ENCODE measurements around the gene LDLRAD2. TPM values are rescaled to one million over a fixed set of nuclear protein-coding genes. Genes with fewer than 3 reads are reported as not detected.

The LDLRAD2 gene
- total RNA-seq, 1 experiment from 2014 or later, result not detected

GRCh38 chr1:21814981-21815582 lies 3.0 kb downstream of the LDLRAD2 start:
- H3K9ac ChIP-seq (ENCODE audit: low read length), result no peak overlapping the region
- no TSS peak for BruUV-seq (replicated peaks)
- H3K79me2 ChIP-seq (ENCODE audit: low read length), result no peaks in the 10 kb centered on the region
- CTCF ChIA-PET, result no interaction called here
- POLR2A ChIA-PET (ENCODE audit: unreplicated experiment), result no interaction called here
- no peak overlapping the region for H3K4me2 ChIP-seq (ENCODE audit: low read length)
- H3K4me3 ChIP-seq (ENCODE audit: low read length), result no peak overlapping the region
- no peak for TF ChIP-seq EZH2 (IDR thresholded peaks at IDR 0.05; ENCODE audit: low read length, unreplicated experiment)
- no peak for TF ChIP-seq EZH2phosphoT487 (IDR thresholded peaks at IDR 0.05; ENCODE audit: borderline replicate concordance, low read length)
- TF ChIP-seq, protein P1, sequence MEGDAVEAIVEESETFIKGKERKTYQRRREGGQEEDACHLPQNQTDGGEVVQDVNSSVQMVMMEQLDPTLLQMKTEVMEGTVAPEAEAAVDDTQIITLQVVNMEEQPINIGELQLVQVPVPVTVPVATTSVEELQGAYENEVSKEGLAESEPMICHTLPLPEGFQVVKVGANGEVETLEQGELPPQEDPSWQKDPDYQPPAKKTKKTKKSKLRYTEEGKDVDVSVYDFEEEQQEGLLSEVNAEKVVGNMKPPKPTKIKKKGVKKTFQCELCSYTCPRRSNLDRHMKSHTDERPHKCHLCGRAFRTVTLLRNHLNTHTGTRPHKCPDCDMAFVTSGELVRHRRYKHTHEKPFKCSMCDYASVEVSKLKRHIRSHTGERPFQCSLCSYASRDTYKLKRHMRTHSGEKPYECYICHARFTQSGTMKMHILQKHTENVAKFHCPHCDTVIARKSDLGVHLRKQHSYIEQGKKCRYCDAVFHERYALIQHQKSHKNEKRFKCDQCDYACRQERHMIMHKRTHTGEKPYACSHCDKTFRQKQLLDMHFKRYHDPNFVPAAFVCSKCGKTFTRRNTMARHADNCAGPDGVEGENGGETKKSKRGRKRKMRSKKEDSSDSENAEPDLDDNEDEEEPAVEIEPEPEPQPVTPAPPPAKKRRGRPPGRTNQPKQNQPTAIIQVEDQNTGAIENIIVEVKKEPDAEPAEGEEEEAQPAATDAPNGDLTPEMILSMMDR (conservative IDR thresholded peaks at IDR 0.05; ENCODE audit: low read depth, low read length), result no peak
- DNase-seq (no peak), ATAC-seq (no peak)
- H3K27me3 ChIP-seq (ENCODE audit: low read length), result no peaks in the 10 kb centered on the region
- H3K36me3 ChIP-seq (ENCODE audit: low read depth, low read length), result no peaks in the 10 kb centered on the region
- peaks cover 14% of the 10 kb centered on the region for H3K4me1 ChIP-seq (ENCODE audit: insufficient read depth, low read length)
- H3K27ac ChIP-seq (ENCODE audit: low read length), result no peak overlapping the region
- no peaks in the 10 kb centered on the region for H4K20me1 ChIP-seq (ENCODE audit: low read length)
- intact Hi-C loops (cut with micrococcal nuclease), result no loop called here
- no peak overlapping the region for H2AFZ ChIP-seq (ENCODE audit: low read length)
- no peaks in the 10 kb centered on the region for H3K9me2 ChIP-seq (replicated peaks; ENCODE audit: low read length)
- H3K9me3 ChIP-seq (ENCODE audit: low read length), result no peaks in the 10 kb centered on the region
- no peaks in the 10 kb centered on the region for H3F3A ChIP-seq (ENCODE audit: low read length, unreplicated experiment)

- H2AFZ ChIP-seq (ENCODE audit: low read length), result no peak overlapping the region
- H4K20me1 ChIP-seq (ENCODE audit: low read length), result no peaks in the 10 kb centered on the region
- H3K79me2 ChIP-seq (ENCODE audit: low read length), result no peaks in the 10 kb centered on the region
- no TSS peak for BruUV-seq (replicated peaks)
- no peaks in the 10 kb centered on the region for H3K27me3 ChIP-seq (ENCODE audit: low read length)
- no peak overlapping the region for H3K27ac ChIP-seq (ENCODE audit: low read length)
- H3K9me2 ChIP-seq (replicated peaks; ENCODE audit: low read length), result no peaks in the 10 kb centered on the region
- ATAC-seq, result no peak
- H3K4me3 ChIP-seq (ENCODE audit: low read length), result no peak overlapping the region
- TF ChIP-seq EZH2phosphoT487 (IDR thresholded peaks at IDR 0.05; ENCODE audit: borderline replicate concordance, low read length) (no peak), EZH2 (IDR thresholded peaks at IDR 0.05; ENCODE audit: low read length, unreplicated experiment) (no peak)
- TF ChIP-seq, protein P1 (conservative IDR thresholded peaks at IDR 0.05; ENCODE audit: low read depth, low read length), result no peak
- no peak for DNase-seq
- H3K4me2 ChIP-seq (ENCODE audit: low read length), result no peak overlapping the region
- ChIA-PET CTCF (no interaction called here), POLR2A (ENCODE audit: unreplicated experiment) (no interaction called here)
- intact Hi-C loops (cut with micrococcal nuclease), result loop anchor here (2.0 kb wide), 1 partner anchor 33 kb away; the partner anchor contains the start of gene USP48
- peaks cover 14% of the 10 kb centered on the region for H3K4me1 ChIP-seq (ENCODE audit: insufficient read depth, low read length)
- no peaks in the 10 kb centered on the region for H3K36me3 ChIP-seq (ENCODE audit: low read depth, low read length)
- H3K9me3 ChIP-seq (ENCODE audit: low read length), result no peaks in the 10 kb centered on the region
- H3K9ac ChIP-seq (ENCODE audit: low read length), result no peak overlapping the region
- H3F3A ChIP-seq (ENCODE audit: low read length, unreplicated experiment), result no peaks in the 10 kb centered on the region
These were observed 3.8 kb downstream of the LDLRAD2 start for GRCh38 chr1:21815724-21816321.

Data from PC-3 (cell line).